HCT116 (cell line): Measurements from ENCODE around the gene KRTAP17-1. TPM values are rescaled to one million over a fixed set of nuclear protein-coding genes. Genes with fewer than 3 reads are reported as not detected.

Source experiments
- ATAC-seq: fragments of 200-7000 bp; cut with Tn5 transposase; 2 replicates; pipeline ENCODE4 v1.9.1; 2020; ENCODE audit warnings: mild to moderate bottlenecking, moderate library complexity
- BruUV-seq: library from RNA; stranded (reverse); fragments of 400-500 nt; replicated peaks from 2 replicates; lab custom pipeline; 2021; lab: Mats Ljungman, UMichigan
- CTCF ChIA-PET: fragments of 300-600 bp; sonication (Branson Sonifier 250); formaldehyde crosslinking; loops from one replicate; lab custom pipeline; 2021; ENCODE audit warnings: antibody characterized with exemption; lab: Charles Lee
- POLR2A ChIA-PET: fragments of 300-600, 350-600 bp; sonication (Branson Sonifier 250); formaldehyde crosslinking; loops from one replicate; lab custom pipeline; 2021; ENCODE audit warnings: antibody characterized with exemption; lab: Charles Lee
- RAD21 ChIA-PET, 2 experiments: fragments of 300-600 bp; sonication (Branson Sonifier 250); formaldehyde crosslinking; loops; one replicate each; lab custom pipeline; 2023; ENCODE audit warnings: low total read pairs in 2 of 2; ENCODE audit not compliant: uncharacterized antibody in 2 of 2, unreplicated experiment in 2 of 2, low non-redundant PET in 1 of 2; lab: Charles Lee
- DNase-seq: peaks from one replicate; pipeline ENCODE4 v3.0.0-alpha.2; 2010; ENCODE audit warnings: low read depth, low spot score
- H2AFZ ChIP-seq: fragments of 200-600 bp; shearing (Covaris generic), sonication (generic); 2 replicates; pipeline ENCODE4 v1.6.1; 2017; ENCODE audit warnings: low read depth, mixed run types, mixed read lengths, antibody characterized with exemption, low read length; ENCODE audit not compliant: poor library complexity, severe bottlenecking
- H3K27ac ChIP-seq: 2 replicates; pipeline ENCODE4 v1.5.1; 2012; ENCODE audit warnings: low read depth, low read length
- H3K27me3 ChIP-seq: fragments of 200-600 bp; sonication (generic); 2 replicates; pipeline ENCODE4 v1.6.1; 2016; ENCODE audit warnings: mixed run types, low read length, mixed read lengths; ENCODE audit not compliant: insufficient read depth
- H3K36me3 ChIP-seq, 2 experiments: fragments of 200-500 bp in 1 of 2; fragments of 200-600 bp in 1 of 2; sonication (Bioruptor generic) in 1 of 2; sonication (generic) in 1 of 2; 2 replicates each; pipeline versions ENCODE4 v1.5.1 to v1.6.1; 2014 to 2016; ENCODE audit warnings: low read length in 2 of 2, inconsistent platforms in 1 of 2, mixed read lengths in 1 of 2, mixed run types in 1 of 2; ENCODE audit not compliant: insufficient read depth in 2 of 2, control insufficient read depth in 1 of 2
- H3K4me1 ChIP-seq, 2 experiments: fragments of 200-600 bp in 1 of 2; sonication (generic) in 1 of 2; 2 replicates each; pipeline versions ENCODE4 v1.5.1 to v1.6.1; 2012 to 2017; ENCODE audit warnings: low read length in 2 of 2, inconsistent platforms in 1 of 2, mild to moderate bottlenecking in 1 of 2, mixed read lengths in 1 of 2, mixed run types in 1 of 2, moderate library complexity in 1 of 2; ENCODE audit not compliant: insufficient read depth in 2 of 2, control insufficient read depth in 1 of 2
- H3K4me2 ChIP-seq: fragments of 200-600 bp; sonication (generic); 2 replicates; pipeline ENCODE4 v1.6.1; 2017; ENCODE audit warnings: mixed run types, low read length, mixed read lengths
- H3K4me3 ChIP-seq, 2 experiments: fragments of 200-600 bp in 1 of 2; sonication (generic) in 1 of 2; replicated peaks in 1 of 2; 2 replicates each; pipeline ENCODE4 v1.5.1; 2011 to 2016; ENCODE audit warnings: low read length in 2 of 2, control low read depth in 1 of 2, low read depth in 1 of 2, mild to moderate bottlenecking in 1 of 2, mixed read lengths in 1 of 2, mixed run types in 1 of 2
- H3K79me2 ChIP-seq: fragments of 200-600 bp; sonication (generic); 2 replicates; pipeline ENCODE4 v1.6.1; 2017; ENCODE audit warnings: mild to moderate bottlenecking, mixed run types, low read length, moderate library complexity, mixed read lengths; ENCODE audit not compliant: insufficient read depth
- H3K9ac ChIP-seq: fragments of 200-600 bp; sonication (generic); 2 replicates; pipeline ENCODE4 v1.6.1; 2016; ENCODE audit warnings: low read length, mixed read lengths
- H3K9me2 ChIP-seq: fragments of 200-600 bp; sonication (generic), shearing (Covaris generic); 2 replicates; pipeline ENCODE4 v1.6.1; 2017; ENCODE audit warnings: mixed run types, mild to moderate bottlenecking, moderate library complexity; ENCODE audit not compliant: insufficient read depth
- H3K9me3 ChIP-seq, 2 experiments: fragments of 200-500 bp in 1 of 2; fragments of 200-600 bp in 1 of 2; sonication (Bioruptor generic) in 1 of 2; sonication (generic) in 1 of 2; 2 replicates each; pipeline ENCODE4 v1.6.1; 2014 to 2017; ENCODE audit warnings: low read length in 2 of 2, mixed read lengths in 2 of 2, inconsistent platforms in 1 of 2, low read depth in 1 of 2, mild to moderate bottlenecking in 1 of 2, mixed run types in 1 of 2, moderate library complexity in 1 of 2; ENCODE audit not compliant: control insufficient read depth in 1 of 2, insufficient read depth in 1 of 2
- H4K20me1 ChIP-seq: fragments of 200-600 bp; sonication (generic), shearing (Covaris generic); 2 replicates; pipeline ENCODE4 v1.6.1; 2017; ENCODE audit warnings: mixed run types, mild to moderate bottlenecking, moderate library complexity; ENCODE audit not compliant: insufficient read depth
- ATF3 ChIP-seq: IDR thresholded peaks from 2 replicates; pipeline ENCODE4 v1.6.1; 2012
- EZH2 ChIP-seq: fragments of 200-600 bp; sonication (generic); IDR thresholded peaks from 2 replicates; pipeline ENCODE4 v1.6.1; 2017; ENCODE audit warnings: antibody characterized with exemption, mixed run types
- EZH2phosphoT487 ChIP-seq: fragments of 200-600 bp; IDR thresholded peaks from 2 replicates; pipeline ENCODE4 v1.6.1; 2018; ENCODE audit warnings: antibody characterized with exemption, borderline replicate concordance
- POLR2A ChIP-seq: IDR thresholded peaks from 2 replicates; pipeline ENCODE4 v1.7.0; 2011; ENCODE audit warnings: borderline replicate concordance; ENCODE audit not compliant: insufficient read depth, insufficient read length; ENCODE audit errors: extremely low read depth
- REST ChIP-seq: IDR thresholded peaks from 2 replicates; pipeline ENCODE4 v1.6.1; 2012; ENCODE audit warnings: low read depth
- TCF7L2 ChIP-seq: IDR thresholded peaks from 2 replicates; pipeline ENCODE4 v1.7.0; 2011; ENCODE audit warnings: borderline replicate concordance, inconsistent platforms; ENCODE audit not compliant: insufficient read depth, insufficient read length; ENCODE audit errors: extremely low read depth
- YY1 ChIP-seq: IDR thresholded peaks from 2 replicates; pipeline ENCODE4 v1.6.1; 2011; ENCODE audit warnings: low read length, low read depth, moderate library complexity, mild to moderate bottlenecking; ENCODE audit not compliant: insufficient replicate concordance; ENCODE audit errors: extremely low read depth
- ZBTB33 ChIP-seq: IDR thresholded peaks from 2 replicates; pipeline ENCODE4 v1.6.1; 2011; ENCODE audit warnings: mild to moderate bottlenecking, low read length, moderate library complexity; ENCODE audit not compliant: insufficient replicate concordance; ENCODE audit errors: extremely low read depth
- intact Hi-C: fragments of 100-400 bp; cut with micrococcal nuclease; formaldehyde crosslinking; loops from 2 replicates; pipeline ENCODE4 v1.10.0; 2022
- total RNA-seq: library from RNA; stranded (reverse); gene quantifications from one replicate; pipeline ENCODE4 v1.2.1, GENCODE V29; 2021; ENCODE audit not compliant: unreplicated experiment

KRTAP17-1 gene
- total RNA-seq, 1 experiment from 2014 or later: not detected

GRCh38 chr17:41311111-41311510, 4.4 kb downstream of the KRTAP17-1 start:
- Histone ChIP-seq H3K9ac (no peak overlapping the region), H3K79me2 (no peaks in the 10 kb centered on the region), H4K20me1 (no peaks in the 10 kb centered on the region), H3K9me2 (no peaks in the 10 kb centered on the region), H3K4me2 (no peak overlapping the region), H3K27me3 (no peaks in the 10 kb centered on the region), H3K4me3 (no peak overlapping the region), H3K9me3 (no peaks in the 10 kb centered on the region), H3K4me1 (no peaks in the 10 kb centered on the region), H2AFZ (no peak overlapping the region), H3K27ac (no peak overlapping the region), H3K36me3 (no peaks in the 10 kb centered on the region)
- POLR2A ChIA-PET: no interaction called here
- RAD21 ChIA-PET: no interaction called here
- CTCF ChIA-PET: no interaction called here
- no TSS peak for BruUV-seq
- no peak for ATAC-seq
- intact Hi-C loops: no loop called here
- no peak for DNase-seq
- no peak for TF ChIP-seq TCF7L2
- TF ChIP-seq ZBTB33: no peak
- TF ChIP-seq REST: no peak
- TF ChIP-seq EZH2: no peak
- TF ChIP-seq EZH2phosphoT487: no peak
- no peak for TF ChIP-seq YY1
- TF ChIP-seq ATF3: no peak
- TF ChIP-seq POLR2A: no peak
- TF ChIP-seq, all 23 proteins: peak for 0
